ENCODE results near the gene SERAC1. TPM values are rescaled to one million over a fixed set of nuclear protein-coding genes. Genes with fewer than 3 reads are reported as not detected.

SERAC1 gene
- total RNA-seq, 1 experiment from 2014 or later = 7.6 TPM

- Histone ChIP-seq H3K4me1 (ENCODE audit: insufficient read depth, low read length) (no peaks in the 10 kb centered on the region), H3K18ac (ENCODE audit: insufficient read length, low read depth, low read length) (no peak overlapping the region), H2BK20ac (ENCODE audit: low read depth, low read length, poor library complexity, severe bottlenecking) (no peak overlapping the region), H3K27me3 (ENCODE audit: insufficient read depth, low read length) (no peaks in the 10 kb centered on the region), H3K79me2 (ENCODE audit: insufficient read depth, low read length) (no peaks in the 10 kb centered on the region), H4K20me1 (ENCODE audit: control insufficient read depth, insufficient read depth, insufficient read length) (no peaks in the 10 kb centered on the region), H3K9me3 (ENCODE audit: control insufficient read depth, low read depth, low read length) (no peaks in the 10 kb centered on the region), H4K5ac (ENCODE audit: insufficient read length, low read depth, low read length) (no peak overlapping the region), H3T11ph (ENCODE audit: low read length) (no peak overlapping the region), H2AK5ac (ENCODE audit: insufficient read length, low read length) (no peak overlapping the region), H3K4me2 (ENCODE audit: insufficient read depth, insufficient read length, low read length) (no peak overlapping the region), H3K79me1 (ENCODE audit: insufficient read depth, low read depth, low read length, poor library complexity, severe bottlenecking) (no peaks in the 10 kb centered on the region), H3K14ac (ENCODE audit: insufficient read depth, low read length) (no peak overlapping the region), H4K91ac (ENCODE audit: insufficient read length, low read depth, low read length) (no peak overlapping the region), H3K23ac (ENCODE audit: insufficient read length, low read depth, low read length) (no peak overlapping the region), H3K23me2 (ENCODE audit: insufficient read length, low read depth, low read length, poor library complexity, severe bottlenecking) (no peaks in the 10 kb centered on the region), H3K27ac (ENCODE audit: insufficient read length, low read depth, low read length) (no peak overlapping the region), H2BK120ac (ENCODE audit: low read depth, low read length, poor library complexity, severe bottlenecking) (no peak overlapping the region), H2BK12ac (ENCODE audit: insufficient read length, low read depth, low read length) (no peak overlapping the region), H2BK15ac (ENCODE audit: low read depth, low read length) (no peak overlapping the region), H2AFZ (ENCODE audit: low read length) (no peak overlapping the region), H2BK5ac (ENCODE audit: insufficient read length, low read length) (no peak overlapping the region), H3K9ac (ENCODE audit: extremely low read depth, insufficient read length, low read length) (no peak overlapping the region), H3K4ac (ENCODE audit: low read depth, low read length) (no peak overlapping the region), H3K56ac (ENCODE audit: insufficient read length, low read depth, low read length) (no peak overlapping the region), H4K8ac (replicated peaks; ENCODE audit: insufficient read length, low read depth, low read length) (no peak overlapping the region)
- H3K27ac Mint-ChIP-seq = peak overlapping the region in 1 of 3 experiments; percentile 39; a peak in 1 of 7 replicates
- H3K9me3 Mint-ChIP-seq = no peaks in the 10 kb centered on the region
- H3K36me3 Mint-ChIP-seq (ENCODE audit: insufficient read depth in 1 of 3, low read depth in 3 of 3) = peaks cover 13 to 74% (median 19%) of the 10 kb centered on the region in 3 experiments; a peak in 6 of 7 replicates
- no peaks in the 10 kb centered on the region; the same call in 1 of the 2 replicates for H3K27me3 Mint-ChIP-seq (ENCODE audit: low read depth)
- WGBS (ENCODE audit: extremely low coverage, insufficient read length, low lambda C conversion rate) = no CpG with 5 or more reads among the region's 21 CpGs
- no peak overlapping the region for H3K4me3 Mint-ChIP-seq
- no peaks in the 10 kb centered on the region for H3K4me1 Mint-ChIP-seq
- no peak for TF ChIP-seq CTCF (conservative IDR thresholded peaks at IDR 0.05)
- DNase-seq = no peak
Observed at GRCh38 chr6:158085261-158086053, 82.6 kb downstream of the SERAC1 start.

Measured in H9 (cell line).